ENCODE results near the gene EPB42. TPM values are rescaled to one million over a fixed set of nuclear protein-coding genes. Genes with fewer than 3 reads are reported as not detected.

The EPB42 gene
- total and polyA plus RNA-seq, 12 donors = 0.03 to 0.26 (median 0.15) TPM; not detected in 5

DNA sequence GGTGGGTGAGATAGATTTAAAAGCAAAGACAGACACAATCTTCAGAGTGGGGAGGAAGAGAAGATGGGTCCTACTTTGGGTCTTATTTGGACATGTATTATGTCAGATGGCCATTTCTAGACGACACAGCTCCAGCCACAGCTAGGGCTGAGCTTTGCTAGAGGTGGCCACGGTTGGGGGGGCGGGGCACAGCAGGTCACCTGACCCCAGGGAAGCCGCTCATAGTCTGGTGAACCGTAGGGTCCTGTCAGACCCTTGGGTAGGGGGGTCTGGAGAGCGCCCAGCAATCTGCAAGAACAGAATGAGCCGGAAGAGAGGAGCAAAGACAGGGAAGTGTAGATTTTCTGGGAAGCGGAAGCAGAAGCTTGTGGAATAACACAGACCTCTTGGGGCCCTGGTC, 6.6 kb downstream of the EPB42 start:
- H3K36me3 ChIP-seq = no peaks in the 10 kb centered on the region
- H3K9me3 ChIP-seq = no peaks in the 10 kb centered on the region
- TF ChIP-seq CTCF (IDR thresholded peaks at IDR 0.05) = no peak
- 68 to 70% methylated on average over 8 of the region's 8 CpGs for WGBS, 2 donors
- peaks cover 0 to 10% (median 0%) of the 10 kb centered on the region in 9 donors for H3K4me1 ChIP-seq
- no peak overlapping the region for H3K4me3 ChIP-seq
- intact Hi-C loops (cut with DNase I) = no loop called here
- ATAC-seq (no peak), DNase-seq (no peak)
- H3K27ac ChIP-seq = no peak overlapping the region
- H3K27me3 ChIP-seq = peaks cover 0 to 13% (median 5%) of the 10 kb centered on the region in 7 donors

DNA sequence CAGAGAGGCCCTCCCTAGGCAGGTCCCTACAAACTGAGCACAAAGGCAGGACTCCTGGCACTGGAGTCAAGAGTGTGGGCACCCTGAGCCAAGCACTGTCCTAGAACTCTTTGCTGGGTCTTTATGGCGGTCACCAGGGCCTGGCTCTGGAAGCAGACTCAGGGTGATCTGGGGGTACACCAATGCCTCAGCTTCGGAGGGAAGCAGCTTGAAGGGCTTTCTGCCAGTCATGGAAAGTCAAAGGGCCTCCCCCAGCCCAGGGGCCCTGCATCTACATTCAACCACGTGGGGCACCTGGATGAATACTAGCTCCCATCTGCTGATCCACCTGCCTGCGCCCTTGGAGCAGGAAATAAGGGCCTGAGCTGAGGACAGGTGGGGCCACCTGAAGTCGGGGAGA, 7.4 kb downstream of the EPB42 start:
- Histone ChIP-seq H3K4me3 (no peak overlapping the region), H3K27ac (no peak overlapping the region), H3K4me1 (peaks cover 0 to 10% (median 0%) of the 10 kb centered on the region in 9 donors), H3K27me3 (peaks cover 0 to 17% (median 10%) of the 10 kb centered on the region in 7 donors), H3K36me3 (no peaks in the 10 kb centered on the region), H3K9me3 (no peaks in the 10 kb centered on the region)
- intact Hi-C loops (cut with DNase I) = no loop called here
- WGBS, 2 donors = 84 to 89% methylated on average over 5 of the region's 5 CpGs
- DNase-seq = no peak
- no peak for ATAC-seq
- no peak for TF ChIP-seq CTCF (IDR thresholded peaks at IDR 0.05)

DNA sequence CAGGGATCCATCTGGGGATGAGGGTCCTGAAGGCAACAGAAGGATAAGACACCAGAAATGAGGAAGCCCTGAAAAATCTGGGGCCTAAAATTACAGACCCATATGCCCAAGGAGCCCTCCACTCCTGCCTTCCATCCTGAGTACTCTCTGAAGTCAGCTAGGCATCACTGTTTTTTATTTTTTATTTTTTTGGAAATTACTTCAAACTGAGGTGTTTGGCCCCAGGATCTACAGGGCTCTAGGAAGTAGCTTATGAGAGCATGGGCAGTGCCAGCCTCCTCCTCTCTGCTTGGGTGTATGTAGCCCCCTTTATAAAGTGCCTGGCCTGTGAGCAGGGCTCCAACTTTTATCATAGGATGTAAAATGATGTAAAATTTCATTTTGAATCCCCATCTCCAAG, 7.9 kb downstream of the EPB42 start:
- Histone ChIP-seq H3K27ac (no peak overlapping the region), H3K4me1 (peaks cover 0 to 10% (median 0%) of the 10 kb centered on the region in 9 donors), H3K4me3 (no peak overlapping the region), H3K36me3 (no peaks in the 10 kb centered on the region), H3K9me3 (no peaks in the 10 kb centered on the region), H3K27me3 (peaks cover 0 to 22% (median 7%) of the 10 kb centered on the region in 7 donors)
- intact Hi-C loops (cut with DNase I) = no loop called here
- DNase-seq = no peak
- no peak for TF ChIP-seq CTCF (IDR thresholded peaks at IDR 0.05)
- ATAC-seq = no peak

GRCh38 chr15:43212299-43212698, 8.5 kb downstream of the EPB42 start:
- Histone ChIP-seq H3K9me3 (no peaks in the 10 kb centered on the region), H3K27me3 (peaks cover 0 to 26% (median 7%) of the 10 kb centered on the region in 7 donors), H3K27ac (no peak overlapping the region), H3K4me1 (peaks cover 0 to 10% (median 0%) of the 10 kb centered on the region in 9 donors), H3K36me3 (no peaks in the 10 kb centered on the region), H3K4me3 (no peak overlapping the region)
- TF ChIP-seq CTCF (IDR thresholded peaks at IDR 0.05) = no peak
- intact Hi-C loops (cut with DNase I) = no loop called here
- DNase-seq (no peak), ATAC-seq (no peak)
- 70 to 77% methylated on average over 7 to 8 of the region's 8 CpGs for WGBS, 2 donors
